KMS-11 (cell line): Measurements from ENCODE around the gene TBC1D2B.
"Not testable (repeated sequence)": the region's sequence is repeated elsewhere in the genome, so short reads cannot be mapped to it uniquely, and the experiment has no call there.

Experiments
- H2AFZ ChIP-seq: fragments of 200-600 bp; sonication (generic); 2 replicates; pipeline ENCODE4 v1.6.1; 2016; ENCODE audit warnings: antibody characterized with exemption, mixed run types, low read depth
- H3K27ac ChIP-seq: fragments of 200-600 bp; sonication (generic); 2 replicates; pipeline ENCODE4 v1.6.1; 2016; ENCODE audit warnings: mild to moderate bottlenecking, mixed run types
- H3K27me3 ChIP-seq: fragments of 200-600 bp; sonication (generic); 2 replicates; pipeline ENCODE4 v1.6.1; 2017; ENCODE audit warnings: mild to moderate bottlenecking, low read depth, mixed run types, moderate library complexity; ENCODE audit not compliant: insufficient read depth
- H3K36me3 ChIP-seq: fragments of 200-600 bp; sonication (generic); 2 replicates; pipeline ENCODE4 v1.6.1; 2017; ENCODE audit warnings: mild to moderate bottlenecking, mixed run types; ENCODE audit not compliant: insufficient read depth
- H3K4me1 ChIP-seq: fragments of 200-600 bp; sonication (generic); 2 replicates; pipeline ENCODE4 v1.6.1; 2016; ENCODE audit warnings: mild to moderate bottlenecking, low read depth, mixed run types; ENCODE audit not compliant: poor library complexity, severe bottlenecking
- H3K4me2 ChIP-seq: fragments of 200-600 bp; sonication (generic); 2 replicates; pipeline ENCODE4 v1.7.0; 2016; ENCODE audit warnings: mild to moderate bottlenecking, mixed run types
- H3K4me3 ChIP-seq: fragments of 200-600 bp; sonication (generic); IDR thresholded peaks from 2 replicates; pipeline ENCODE4 v1.6.1; 2017; ENCODE audit warnings: low read depth, low read length, mixed read lengths; ENCODE audit not compliant: insufficient read depth
- H3K79me2 ChIP-seq: fragments of 200-600 bp; sonication (generic); 2 replicates; pipeline ENCODE4 v1.6.1; 2016; ENCODE audit warnings: low read depth, mixed run types; ENCODE audit not compliant: insufficient read depth
- H3K9ac ChIP-seq: fragments of 200-600 bp; sonication (generic); 2 replicates; pipeline ENCODE4 v1.6.1; 2016; ENCODE audit warnings: mild to moderate bottlenecking, mixed run types
- H4K20me1 ChIP-seq: fragments of 200-600 bp; sonication (generic); 2 replicates; pipeline ENCODE4 v1.6.1; 2016; ENCODE audit warnings: mild to moderate bottlenecking, mixed run types; ENCODE audit not compliant: insufficient read depth
- TF ChIP-seq, protein P1 (sequence below): fragments of 200-600 bp; sonication (generic); conservative IDR thresholded peaks from 2 replicates; pipeline ENCODE4 v1.6.1; 2017; ENCODE audit warnings: low read depth, mild to moderate bottlenecking, antibody characterized with exemption, low read length, moderate library complexity, mixed read lengths

TBC1D2B gene

GRCh38 chr15:77992356-77993222 lies 84.9 kb downstream of the TBC1D2B start:
- Histone ChIP-seq H4K20me1 (no peaks in the 10 kb centered on the region), H3K36me3 (no peaks in the 10 kb centered on the region), H3K9ac (no peak overlapping the region), H2AFZ (no peak overlapping the region), H3K4me2 (no peak overlapping the region), H3K27ac (no peak overlapping the region), H3K79me2 (no peaks in the 10 kb centered on the region), H3K27me3 (no peaks in the 10 kb centered on the region), H3K4me1 (no peaks in the 10 kb centered on the region), H3K4me3 (no peak overlapping the region)
- TF ChIP-seq, protein P1, sequence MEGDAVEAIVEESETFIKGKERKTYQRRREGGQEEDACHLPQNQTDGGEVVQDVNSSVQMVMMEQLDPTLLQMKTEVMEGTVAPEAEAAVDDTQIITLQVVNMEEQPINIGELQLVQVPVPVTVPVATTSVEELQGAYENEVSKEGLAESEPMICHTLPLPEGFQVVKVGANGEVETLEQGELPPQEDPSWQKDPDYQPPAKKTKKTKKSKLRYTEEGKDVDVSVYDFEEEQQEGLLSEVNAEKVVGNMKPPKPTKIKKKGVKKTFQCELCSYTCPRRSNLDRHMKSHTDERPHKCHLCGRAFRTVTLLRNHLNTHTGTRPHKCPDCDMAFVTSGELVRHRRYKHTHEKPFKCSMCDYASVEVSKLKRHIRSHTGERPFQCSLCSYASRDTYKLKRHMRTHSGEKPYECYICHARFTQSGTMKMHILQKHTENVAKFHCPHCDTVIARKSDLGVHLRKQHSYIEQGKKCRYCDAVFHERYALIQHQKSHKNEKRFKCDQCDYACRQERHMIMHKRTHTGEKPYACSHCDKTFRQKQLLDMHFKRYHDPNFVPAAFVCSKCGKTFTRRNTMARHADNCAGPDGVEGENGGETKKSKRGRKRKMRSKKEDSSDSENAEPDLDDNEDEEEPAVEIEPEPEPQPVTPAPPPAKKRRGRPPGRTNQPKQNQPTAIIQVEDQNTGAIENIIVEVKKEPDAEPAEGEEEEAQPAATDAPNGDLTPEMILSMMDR: no peak

- H3K79me2 ChIP-seq, H3K36me3 ChIP-seq, H3K4me3 ChIP-seq, H3K4me2 ChIP-seq, H3K9ac ChIP-seq, H2AFZ ChIP-seq, H3K27me3 ChIP-seq, H3K4me1 ChIP-seq, H4K20me1 ChIP-seq, H3K27ac ChIP-seq: not testable (repeated sequence)
Measured at GRCh38 chr15:77991658-77992201, 85.8 kb downstream of the TBC1D2B start.

DNA sequence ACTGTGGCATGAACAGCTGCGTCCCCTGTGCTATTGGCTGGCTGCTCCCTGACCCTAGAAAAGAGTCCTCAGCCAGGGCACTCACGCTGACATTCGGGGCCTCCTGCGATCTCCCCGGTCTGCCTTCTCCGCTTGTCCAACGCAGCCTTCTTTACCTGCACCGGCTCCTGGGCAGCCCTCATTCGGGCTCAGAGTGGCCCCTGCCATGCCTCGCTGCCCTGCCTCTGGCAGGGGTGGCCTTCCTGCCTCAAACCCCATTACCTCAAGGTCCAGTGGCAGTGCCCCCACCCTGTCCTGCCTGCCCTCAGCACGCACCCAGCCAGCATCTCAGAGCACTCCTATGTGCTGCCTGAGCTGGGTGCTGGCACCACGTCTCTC lies 86.5 kb downstream of the TBC1D2B start:
- no peaks in the 10 kb centered on the region for H3K79me2 ChIP-seq
- H3K4me3 ChIP-seq: no peak overlapping the region
- no peaks in the 10 kb centered on the region for H3K4me1 ChIP-seq
- no peak overlapping the region for H3K27ac ChIP-seq
- no peaks in the 10 kb centered on the region for H3K36me3 ChIP-seq
- H2AFZ ChIP-seq: no peak overlapping the region
- H3K9ac ChIP-seq: no peak overlapping the region
- no peak overlapping the region for H3K4me2 ChIP-seq
- TF ChIP-seq, protein P1: no peak
- no peaks in the 10 kb centered on the region for H4K20me1 ChIP-seq
- no peaks in the 10 kb centered on the region for H3K27me3 ChIP-seq

- TF ChIP-seq, protein P1: no peak
- no peaks in the 10 kb centered on the region for H4K20me1 ChIP-seq
- H3K27me3 ChIP-seq: no peaks in the 10 kb centered on the region
- H3K4me2 ChIP-seq: no peak overlapping the region
- H3K4me3 ChIP-seq: no peak overlapping the region
- no peak overlapping the region for H3K9ac ChIP-seq
- no peak overlapping the region for H3K27ac ChIP-seq
- no peak overlapping the region for H2AFZ ChIP-seq
- no peaks in the 10 kb centered on the region for H3K4me1 ChIP-seq
- H3K36me3 ChIP-seq: no peaks in the 10 kb centered on the region
- no peaks in the 10 kb centered on the region for H3K79me2 ChIP-seq
Measured at GRCh38 chr15:77989296-77990143, 88.0 kb downstream of the TBC1D2B start.
